ENCODE measurements around the gene PPP1R1C. TPM values are rescaled to one million over a fixed set of nuclear protein-coding genes. Genes with fewer than 3 reads are reported as not detected.

The PPP1R1C gene
- total RNA-seq, 4 donors from 2014 or later: 1.1 to 27.4 TPM; not detected in 2

- no peaks in the 10 kb centered on the region for H3K9me3 ChIP-seq
- DNase-seq: no peak
- H3K27me3 ChIP-seq: no peaks in the 10 kb centered on the region
- TF ChIP-seq CTCF (IDR thresholded peaks at IDR 0.05): no peak
- TF ChIP-seq POLR2A (IDR thresholded peaks at IDR 0.05): no peak
- H3K27ac ChIP-seq: no peak overlapping the region
- intact Hi-C loops (cut with DNase I; ENCODE audit: low total_unique reads): no loop called here
- H3K4me1 ChIP-seq: no peaks in the 10 kb centered on the region
- no peak overlapping the region for H3K4me3 ChIP-seq
- no peaks in the 10 kb centered on the region for H3K36me3 ChIP-seq
Measured at GRCh38 chr2:182055993-182056392, 70.3 kb downstream of the PPP1R1C start.

GRCh38 chr2:182057002-182057401 lies 71.3 kb downstream of the PPP1R1C start:
- intact Hi-C loops (cut with DNase I; ENCODE audit: low total_unique reads): no loop called here
- Histone ChIP-seq H3K4me3 (no peak overlapping the region), H3K36me3 (no peaks in the 10 kb centered on the region), H3K27ac (no peak overlapping the region), H3K4me1 (no peaks in the 10 kb centered on the region), H3K9me3 (no peaks in the 10 kb centered on the region), H3K27me3 (no peaks in the 10 kb centered on the region)
- DNase-seq: no peak
- no peak for TF ChIP-seq POLR2A (IDR thresholded peaks at IDR 0.05)
- no peak for TF ChIP-seq CTCF (IDR thresholded peaks at IDR 0.05)

- Histone ChIP-seq H3K27ac (no peak overlapping the region), H3K4me3 (no peak overlapping the region), H3K36me3 (no peaks in the 10 kb centered on the region), H3K27me3 (no peaks in the 10 kb centered on the region), H3K4me1 (no peaks in the 10 kb centered on the region), H3K9me3 (no peaks in the 10 kb centered on the region)
- no peak for TF ChIP-seq CTCF (IDR thresholded peaks at IDR 0.05)
- intact Hi-C loops (cut with DNase I; ENCODE audit: low total_unique reads): no loop called here
- DNase-seq: no peak
Measured at GRCh38 chr2:182058056-182058455, 72.4 kb downstream of the PPP1R1C start.

- Histone ChIP-seq H3K27me3 (no peaks in the 10 kb centered on the region), H3K4me1 (no peaks in the 10 kb centered on the region), H3K4me3 (no peak overlapping the region), H3K9me3 (no peaks in the 10 kb centered on the region), H3K27ac (no peak overlapping the region), H3K36me3 (no peaks in the 10 kb centered on the region)
- no peak for DNase-seq
- TF ChIP-seq CTCF (IDR thresholded peaks at IDR 0.05) (no peak), POLR2A (IDR thresholded peaks at IDR 0.05) (no peak)
- intact Hi-C loops (cut with DNase I; ENCODE audit: low total_unique reads): no loop called here
Measured at GRCh38 chr2:182061739-182062138, 76.1 kb downstream of the PPP1R1C start.

GRCh38 chr2:182062329-182062972 lies 76.8 kb downstream of the PPP1R1C start:
- no peak for DNase-seq
- TF ChIP-seq POLR2A (IDR thresholded peaks at IDR 0.05) (no peak), CTCF (IDR thresholded peaks at IDR 0.05) (no peak)

More at GRCh38 chr2:182062329-182062972, 76.8 kb downstream of the PPP1R1C start:
- Histone ChIP-seq H3K9me3 (no peaks in the 10 kb centered on the region), H3K4me3 (no peak overlapping the region), H3K4me1 (no peaks in the 10 kb centered on the region), H3K36me3 (no peaks in the 10 kb centered on the region), H3K27ac (no peak overlapping the region), H3K27me3 (no peaks in the 10 kb centered on the region)
- intact Hi-C loops (cut with DNase I; ENCODE audit: low total_unique reads): no loop called here

Data from uterus (tissue), 4 donors.